ENCODE measurements around the gene ARID3C. TPM values are rescaled to one million over a fixed set of nuclear protein-coding genes. Genes with fewer than 3 reads are reported as not detected.

The ARID3C gene
- total and polyA plus RNA-seq, 10 of the 15 experiments (the other 5 are each of a cell fraction or from before 2014, with no cell fraction given): not detected

- POLR2A ChIA-PET: no interaction called here
- Histone ChIP-seq H3K27me3 (replicated peaks in 1 of 2; ENCODE audit: control insufficient read depth in 2 of 2, insufficient read depth in 2 of 2, low read length in 1 of 2) (peaks cover 25 to 39% of the 10 kb centered on the region in 2 experiments), H3K79me2 (ENCODE audit: control insufficient read depth, insufficient read depth, low read length) (no peaks in the 10 kb centered on the region), H3K4me3 (no peak overlapping the region), H3K36me3 (ENCODE audit: control insufficient read depth in 2 of 2, insufficient read depth in 2 of 2, low read length in 1 of 2) (no peaks in the 10 kb centered on the region), H3K4me2 (ENCODE audit: control insufficient read depth, insufficient read depth) (no peak overlapping the region), H3K27ac (ENCODE audit: control insufficient read depth, insufficient read depth) (no peak overlapping the region), H4K20me1 (ENCODE audit: control insufficient read depth, insufficient read depth) (peaks cover 11% of the 10 kb centered on the region), H3K9me3 (replicated peaks; ENCODE audit: control insufficient read depth, insufficient read depth, low read length) (no peaks in the 10 kb centered on the region), H3K4me1 (ENCODE audit: control insufficient read depth, insufficient read depth, low read length) (peaks cover 2% of the 10 kb centered on the region; the same call in 1 of the 2 replicates), H3K9ac (ENCODE audit: control insufficient read depth, insufficient read depth, low read length) (no peak overlapping the region), H2AFZ (ENCODE audit: control insufficient read depth, low read depth, low read length) (no peak overlapping the region)
- SMC1A ChIA-PET (ENCODE audit: uncharacterized antibody, unreplicated experiment): no interaction called here
- CTCF ChIA-PET: interaction anchor here (0.6 to 3.1 kb wide), 7 partner anchors 8 to 188 kb away, joined by 3 to 32 read pairs (median 5); no protein-coding TSS in a partner anchor
- no peak for DNase-seq (ENCODE audit: low read depth, low spot score)
- 4% methylated on average over 13 of the region's 26 CpGs for WGBS (ENCODE audit: insufficient coverage, insufficient replicate concordance, low lambda C conversion rate, missing lambda C conversion rate)
- RAD21 ChIA-PET (ENCODE audit: unreplicated experiment): interaction anchor here (0.5 to 1.2 kb wide), 3 partner anchors 101 to 804 kb away, joined by 3 read pairs; no protein-coding TSS in a partner anchor
- no peak; the same call in 2 of the 3 replicates for ATAC-seq
- TF ChIP-seq SIN3A (IDR thresholded peaks at IDR 0.05; ENCODE audit: low read depth, low read length): no peak
- TF ChIP-seq, protein P1, sequence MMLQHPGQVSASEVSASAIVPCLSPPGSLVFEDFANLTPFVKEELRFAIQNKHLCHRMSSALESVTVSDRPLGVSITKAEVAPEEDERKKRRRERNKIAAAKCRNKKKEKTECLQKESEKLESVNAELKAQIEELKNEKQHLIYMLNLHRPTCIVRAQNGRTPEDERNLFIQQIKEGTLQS (IDR thresholded peaks at IDR 0.05; ENCODE audit: borderline replicate concordance, extremely low read depth, low read depth, low read length): no peak
- TF ChIP-seq, protein P2, sequence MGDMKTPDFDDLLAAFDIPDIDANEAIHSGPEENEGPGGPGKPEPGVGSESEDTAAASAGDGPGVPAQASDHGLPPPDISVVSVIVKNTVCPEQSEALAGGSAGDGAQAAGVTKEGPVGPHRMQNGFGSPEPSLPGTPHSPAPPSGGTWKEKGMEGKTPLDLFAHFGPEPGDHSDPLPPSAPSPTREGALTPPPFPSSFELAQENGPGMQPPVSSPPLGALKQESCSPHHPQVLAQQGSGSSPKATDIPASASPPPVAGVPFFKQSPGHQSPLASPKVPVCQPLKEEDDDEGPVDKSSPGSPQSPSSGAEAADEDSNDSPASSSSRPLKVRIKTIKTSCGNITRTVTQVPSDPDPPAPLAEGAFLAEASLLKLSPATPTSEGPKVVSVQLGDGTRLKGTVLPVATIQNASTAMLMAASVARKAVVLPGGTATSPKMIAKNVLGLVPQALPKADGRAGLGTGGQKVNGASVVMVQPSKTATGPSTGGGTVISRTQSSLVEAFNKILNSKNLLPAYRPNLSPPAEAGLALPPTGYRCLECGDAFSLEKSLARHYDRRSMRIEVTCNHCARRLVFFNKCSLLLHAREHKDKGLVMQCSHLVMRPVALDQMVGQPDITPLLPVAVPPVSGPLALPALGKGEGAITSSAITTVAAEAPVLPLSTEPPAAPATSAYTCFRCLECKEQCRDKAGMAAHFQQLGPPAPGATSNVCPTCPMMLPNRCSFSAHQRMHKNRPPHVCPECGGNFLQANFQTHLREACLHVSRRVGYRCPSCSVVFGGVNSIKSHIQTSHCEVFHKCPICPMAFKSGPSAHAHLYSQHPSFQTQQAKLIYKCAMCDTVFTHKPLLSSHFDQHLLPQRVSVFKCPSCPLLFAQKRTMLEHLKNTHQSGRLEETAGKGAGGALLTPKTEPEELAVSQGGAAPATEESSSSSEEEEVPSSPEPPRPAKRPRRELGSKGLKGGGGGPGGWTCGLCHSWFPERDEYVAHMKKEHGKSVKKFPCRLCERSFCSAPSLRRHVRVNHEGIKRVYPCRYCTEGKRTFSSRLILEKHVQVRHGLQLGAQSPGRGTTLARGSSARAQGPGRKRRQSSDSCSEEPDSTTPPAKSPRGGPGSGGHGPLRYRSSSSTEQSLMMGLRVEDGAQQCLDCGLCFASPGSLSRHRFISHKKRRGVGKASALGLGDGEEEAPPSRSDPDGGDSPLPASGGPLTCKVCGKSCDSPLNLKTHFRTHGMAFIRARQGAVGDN (IDR thresholded peaks at IDR 0.05): no peak
- TF ChIP-seq CBX5 (IDR thresholded peaks at IDR 0.05; ENCODE audit: low read depth): no peak
- TF ChIP-seq SUPT20H (IDR thresholded peaks at IDR 0.05; ENCODE audit: borderline replicate concordance, control insufficient read depth, low read depth, low read length): no peak
- TF ChIP-seq BMI1 (IDR thresholded peaks at IDR 0.05; ENCODE audit: borderline replicate concordance): no peak
- in situ Hi-C loops (cut with MboI) (loop anchor here (5.0 kb wide), 1 partner anchor 49 kb away; no protein-coding TSS in a partner anchor), intact Hi-C loops (cut with micrococcal nuclease; ENCODE audit: unreplicated experiment) (loop anchor here (2.0 kb wide), 1 partner anchor 188 kb away; no protein-coding TSS in a partner anchor)
- BruUV-seq (replicated peaks): no TSS peak
- no peak for FAIRE-seq
These were observed 35.8 kb downstream of the ARID3C start for GRCh38 chr9:34592895-34593601.
